ENCODE data around the gene FUCA2.
A peak's percentile ranks its signal among the peaks of the same experiment; 100 is the strongest.

DNA sequence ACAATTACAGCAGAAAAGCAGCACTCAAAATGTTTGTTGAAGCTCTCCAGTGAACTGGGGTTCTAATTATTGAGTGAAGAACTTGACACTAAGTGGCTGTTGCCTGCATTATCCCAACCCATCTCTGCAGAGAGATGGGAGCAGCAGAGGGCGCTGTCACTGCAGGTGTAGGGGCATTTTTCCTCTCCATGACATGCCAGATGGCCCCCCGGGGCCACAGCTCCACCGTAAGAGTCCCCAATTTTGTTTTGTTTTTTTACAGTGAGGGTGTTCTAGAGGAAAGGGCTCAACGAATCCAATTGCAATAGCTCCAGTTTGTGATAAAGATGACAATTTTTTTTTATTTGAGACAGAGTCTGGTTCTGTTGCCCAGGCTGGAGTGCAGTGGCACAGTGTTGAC is 1.9 kb upstream of the FUCA2 start:
- TF ChIP-seq, protein P1, sequence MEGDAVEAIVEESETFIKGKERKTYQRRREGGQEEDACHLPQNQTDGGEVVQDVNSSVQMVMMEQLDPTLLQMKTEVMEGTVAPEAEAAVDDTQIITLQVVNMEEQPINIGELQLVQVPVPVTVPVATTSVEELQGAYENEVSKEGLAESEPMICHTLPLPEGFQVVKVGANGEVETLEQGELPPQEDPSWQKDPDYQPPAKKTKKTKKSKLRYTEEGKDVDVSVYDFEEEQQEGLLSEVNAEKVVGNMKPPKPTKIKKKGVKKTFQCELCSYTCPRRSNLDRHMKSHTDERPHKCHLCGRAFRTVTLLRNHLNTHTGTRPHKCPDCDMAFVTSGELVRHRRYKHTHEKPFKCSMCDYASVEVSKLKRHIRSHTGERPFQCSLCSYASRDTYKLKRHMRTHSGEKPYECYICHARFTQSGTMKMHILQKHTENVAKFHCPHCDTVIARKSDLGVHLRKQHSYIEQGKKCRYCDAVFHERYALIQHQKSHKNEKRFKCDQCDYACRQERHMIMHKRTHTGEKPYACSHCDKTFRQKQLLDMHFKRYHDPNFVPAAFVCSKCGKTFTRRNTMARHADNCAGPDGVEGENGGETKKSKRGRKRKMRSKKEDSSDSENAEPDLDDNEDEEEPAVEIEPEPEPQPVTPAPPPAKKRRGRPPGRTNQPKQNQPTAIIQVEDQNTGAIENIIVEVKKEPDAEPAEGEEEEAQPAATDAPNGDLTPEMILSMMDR (conservative IDR thresholded peaks at IDR 0.05; ENCODE audit: low read length) = peak; percentile 95
- TF ChIP-seq EZH2phosphoT487 (IDR thresholded peaks at IDR 0.05; ENCODE audit: borderline replicate concordance) = no peak
